Upper lobe of right lung (tissue), 1 donor: ENCODE data around the gene PDAP1. TPM values are rescaled to one million over a fixed set of nuclear protein-coding genes. Genes with fewer than 3 reads are reported as not detected.

ENCODE experiments used
- ATAC-seq: fragments of 200-7000 bp; cut with Tn5 transposase; one replicate; pipeline ENCODE4 v1.9.1; 2020; ENCODE audit warnings: mild to moderate bottlenecking, moderate library complexity
- DNase-seq: peaks from one replicate; pipeline ENCODE4 v3.0.0-alpha.2; 2020
- H3K27ac ChIP-seq: fragments of 200-600 bp; one replicate; pipeline ENCODE4 v1.8.0; 2022
- H3K27me3 ChIP-seq: fragments of 200-600 bp; one replicate; pipeline ENCODE4 v1.8.0; 2022; ENCODE audit warnings: mild to moderate bottlenecking
- H3K36me3 ChIP-seq: fragments of 200-600 bp; one replicate; pipeline ENCODE4 v1.8.0; 2022
- H3K4me1 ChIP-seq: fragments of 200-600 bp; one replicate; pipeline ENCODE4 v1.8.0; 2022
- H3K4me3 ChIP-seq: fragments of 200-600 bp; one replicate; pipeline ENCODE4 v1.8.0; 2022; ENCODE audit warnings: mild to moderate bottlenecking
- H3K9me3 ChIP-seq: fragments of 200-600 bp; one replicate; pipeline ENCODE4 v1.8.0; 2022
- intact Hi-C: fragments of 100-400 bp; cut with DNase I; formaldehyde crosslinking; loops from one replicate; pipeline ENCODE4 v1.11.0; 2022
- total RNA-seq: library from RNA; stranded (reverse); fragmentation: NEBNext Ultra II Directional; extraction: Animal tissue kit (Norgen Biotek cat#: 25700); gene quantifications from one replicate; pipeline ENCODE4 v1.2.1, GENCODE V29; 2021
- TF ChIP-seq, protein P1 (sequence below): fragments of 200-600 bp; IDR thresholded peaks from one replicate; pipeline ENCODE4 v1.8.0; 2022; ENCODE audit warnings: antibody characterized with exemption
- donor health status: DM: no; HTN: yes; CAD: no; lungs with severe emphysema.

The PDAP1 gene
- total RNA-seq, 1 donor from 2014 or later = 76.4 TPM

DNA sequence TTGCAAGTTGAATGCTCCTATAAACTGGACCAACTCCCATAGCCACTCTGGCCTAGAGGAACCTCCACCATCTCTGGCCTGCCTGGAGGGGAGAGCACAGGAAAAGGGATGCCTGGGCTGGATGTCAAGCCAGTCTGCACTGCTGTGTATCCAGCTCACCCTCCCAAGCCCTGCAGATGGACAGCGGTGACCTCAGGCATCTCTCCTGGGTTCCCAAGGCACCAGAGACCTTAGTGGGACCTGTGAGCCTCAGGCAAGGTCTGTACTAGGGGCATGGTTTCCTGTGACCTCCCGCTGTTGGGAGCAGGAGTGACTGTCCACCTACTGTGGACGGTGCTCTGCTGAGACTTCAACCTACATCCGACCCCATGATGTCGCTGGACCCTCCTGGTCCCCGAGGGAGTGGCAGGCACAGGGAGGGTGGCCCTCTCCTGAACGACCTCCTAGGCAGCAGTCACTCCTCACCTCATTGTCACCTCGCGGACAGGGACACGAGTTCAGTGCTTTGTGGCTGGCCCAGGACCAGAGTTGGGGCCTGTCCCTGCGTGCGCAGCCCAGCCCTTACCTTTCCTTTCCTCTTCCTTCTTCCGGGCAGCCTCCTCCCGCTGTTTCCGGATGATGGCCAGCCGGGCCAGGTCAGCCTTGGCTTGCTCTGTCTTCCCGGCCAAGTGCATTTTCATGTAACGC is 11.0 kb downstream of the PDAP1 start:
- H3K4me3 ChIP-seq = no peak overlapping the region
- intact Hi-C loops = no loop called here
- H3K4me1 ChIP-seq = peaks cover 13% of the 10 kb centered on the region
- TF ChIP-seq, protein P1, sequence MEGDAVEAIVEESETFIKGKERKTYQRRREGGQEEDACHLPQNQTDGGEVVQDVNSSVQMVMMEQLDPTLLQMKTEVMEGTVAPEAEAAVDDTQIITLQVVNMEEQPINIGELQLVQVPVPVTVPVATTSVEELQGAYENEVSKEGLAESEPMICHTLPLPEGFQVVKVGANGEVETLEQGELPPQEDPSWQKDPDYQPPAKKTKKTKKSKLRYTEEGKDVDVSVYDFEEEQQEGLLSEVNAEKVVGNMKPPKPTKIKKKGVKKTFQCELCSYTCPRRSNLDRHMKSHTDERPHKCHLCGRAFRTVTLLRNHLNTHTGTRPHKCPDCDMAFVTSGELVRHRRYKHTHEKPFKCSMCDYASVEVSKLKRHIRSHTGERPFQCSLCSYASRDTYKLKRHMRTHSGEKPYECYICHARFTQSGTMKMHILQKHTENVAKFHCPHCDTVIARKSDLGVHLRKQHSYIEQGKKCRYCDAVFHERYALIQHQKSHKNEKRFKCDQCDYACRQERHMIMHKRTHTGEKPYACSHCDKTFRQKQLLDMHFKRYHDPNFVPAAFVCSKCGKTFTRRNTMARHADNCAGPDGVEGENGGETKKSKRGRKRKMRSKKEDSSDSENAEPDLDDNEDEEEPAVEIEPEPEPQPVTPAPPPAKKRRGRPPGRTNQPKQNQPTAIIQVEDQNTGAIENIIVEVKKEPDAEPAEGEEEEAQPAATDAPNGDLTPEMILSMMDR = no peak
- no peaks in the 10 kb centered on the region for H3K27me3 ChIP-seq
- no peak overlapping the region for H3K27ac ChIP-seq
- H3K36me3 ChIP-seq = peaks cover 86% of the 10 kb centered on the region
- ATAC-seq (no peak), DNase-seq (no peak)
- H3K9me3 ChIP-seq = no peaks in the 10 kb centered on the region

DNA sequence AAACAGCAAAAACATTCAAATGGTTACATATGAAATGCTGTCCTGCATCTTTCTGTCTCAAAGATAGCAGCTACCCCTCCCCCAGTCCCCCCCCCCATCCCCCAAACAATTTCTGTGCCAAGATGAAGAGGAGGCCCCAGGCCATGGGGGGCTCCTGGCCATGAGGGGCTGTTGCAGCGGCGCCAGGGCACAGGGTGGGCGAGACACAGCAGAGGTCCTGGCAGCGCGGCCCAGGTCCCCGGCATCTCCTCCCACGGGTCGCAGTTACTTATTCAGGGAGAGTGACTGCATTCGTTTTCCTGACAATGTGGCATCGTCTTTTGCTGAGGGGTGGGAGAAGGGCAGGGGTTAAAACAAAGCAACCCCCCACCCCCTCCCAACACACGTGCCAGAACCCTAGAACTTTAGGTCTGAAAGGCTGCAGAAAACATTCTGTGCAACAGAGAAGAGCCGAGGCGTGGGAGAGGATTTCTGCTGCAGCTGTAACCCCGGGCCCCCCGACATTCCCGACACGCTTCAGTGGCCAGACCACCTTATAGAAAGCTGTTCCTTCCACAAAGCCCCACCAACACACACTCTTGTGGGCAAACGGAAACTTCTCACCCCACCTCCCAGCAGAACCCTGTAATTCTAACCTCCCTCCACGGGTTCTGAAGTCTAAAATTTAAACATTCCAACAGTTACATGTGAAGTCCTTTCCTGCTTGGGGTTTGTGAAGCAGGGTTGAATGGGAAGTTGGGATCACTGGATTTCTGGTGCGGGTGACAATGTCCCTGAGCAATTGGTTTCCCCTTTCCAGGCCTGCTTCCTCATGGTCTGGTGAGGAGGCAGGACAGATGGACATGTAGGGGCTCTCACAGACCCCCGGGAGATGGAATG is 11.7 kb downstream of the PDAP1 start:
- TF ChIP-seq, protein P1 = no peak
- no peaks in the 10 kb centered on the region for H3K27me3 ChIP-seq
- H3K4me3 ChIP-seq = no peak overlapping the region
- peaks cover 18% of the 10 kb centered on the region for H3K4me1 ChIP-seq
- ATAC-seq (no peak), DNase-seq (no peak)
- H3K9me3 ChIP-seq = no peaks in the 10 kb centered on the region
- intact Hi-C loops = no loop called here
- peaks cover 87% of the 10 kb centered on the region for H3K36me3 ChIP-seq
- no peak overlapping the region for H3K27ac ChIP-seq

DNA sequence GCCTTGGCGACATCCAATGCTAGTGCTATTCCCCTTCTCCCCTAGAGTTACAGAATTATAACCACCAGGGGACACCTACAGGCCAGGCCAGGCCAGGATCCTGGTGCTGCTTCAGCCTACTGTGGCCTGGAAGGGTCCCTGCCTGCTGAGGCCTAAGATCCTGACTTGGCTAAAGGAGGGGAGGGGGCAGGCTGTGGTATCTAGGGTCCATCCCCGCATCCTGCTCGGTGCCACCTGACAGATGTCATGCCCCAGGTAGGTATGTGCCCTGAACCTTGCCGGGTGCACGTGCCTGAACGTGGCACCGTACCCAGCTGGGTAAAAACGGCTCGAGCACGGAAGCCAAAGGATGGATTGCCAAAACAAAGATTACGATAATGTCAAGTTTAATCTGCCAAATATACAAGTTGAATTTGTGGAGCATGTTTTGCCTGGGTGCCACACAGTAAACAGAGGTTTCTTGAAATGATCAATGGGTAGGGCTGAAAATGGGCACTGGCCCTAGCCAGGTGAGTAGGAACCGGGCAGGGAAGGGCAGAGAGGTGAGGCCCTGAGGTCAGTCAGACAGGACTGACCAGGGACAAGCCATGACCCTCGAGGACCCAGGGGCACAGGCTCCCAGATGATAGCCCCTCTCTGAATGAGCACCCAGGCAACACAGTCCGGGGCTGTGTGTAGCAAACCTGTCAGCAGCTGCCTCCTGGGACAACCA is 12.6 kb downstream of the PDAP1 start:
- no peaks in the 10 kb centered on the region for H3K9me3 ChIP-seq
- no peak overlapping the region for H3K4me3 ChIP-seq
- DNase-seq (no peak), ATAC-seq (no peak)
- TF ChIP-seq, protein P1 = no peak
- intact Hi-C loops = no loop called here
- no peak overlapping the region for H3K27ac ChIP-seq
- no peaks in the 10 kb centered on the region for H3K27me3 ChIP-seq
- peaks cover 18% of the 10 kb centered on the region for H3K4me1 ChIP-seq
- H3K36me3 ChIP-seq = peaks cover 89% of the 10 kb centered on the region

DNA sequence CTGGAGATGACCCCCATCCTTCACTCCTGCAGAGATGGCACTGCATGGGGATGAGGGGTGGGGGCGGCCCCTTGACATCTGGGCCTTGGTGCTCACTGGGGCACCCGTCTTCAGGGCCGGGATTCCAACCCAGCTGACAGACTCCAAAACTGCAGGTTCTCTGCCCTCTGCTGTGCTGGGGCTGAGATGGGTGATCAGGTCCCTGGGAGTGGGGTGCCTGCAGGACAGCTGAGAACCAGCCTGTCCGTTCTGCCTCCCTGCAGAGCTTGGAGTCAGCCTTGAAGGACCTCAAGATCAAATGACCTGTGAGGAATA is 14.3 kb downstream of the PDAP1 start:
- Histone ChIP-seq H3K27ac (no peak overlapping the region), H3K36me3 (peaks cover 89% of the 10 kb centered on the region)
- TF ChIP-seq, protein P1 = no peak

DNA sequence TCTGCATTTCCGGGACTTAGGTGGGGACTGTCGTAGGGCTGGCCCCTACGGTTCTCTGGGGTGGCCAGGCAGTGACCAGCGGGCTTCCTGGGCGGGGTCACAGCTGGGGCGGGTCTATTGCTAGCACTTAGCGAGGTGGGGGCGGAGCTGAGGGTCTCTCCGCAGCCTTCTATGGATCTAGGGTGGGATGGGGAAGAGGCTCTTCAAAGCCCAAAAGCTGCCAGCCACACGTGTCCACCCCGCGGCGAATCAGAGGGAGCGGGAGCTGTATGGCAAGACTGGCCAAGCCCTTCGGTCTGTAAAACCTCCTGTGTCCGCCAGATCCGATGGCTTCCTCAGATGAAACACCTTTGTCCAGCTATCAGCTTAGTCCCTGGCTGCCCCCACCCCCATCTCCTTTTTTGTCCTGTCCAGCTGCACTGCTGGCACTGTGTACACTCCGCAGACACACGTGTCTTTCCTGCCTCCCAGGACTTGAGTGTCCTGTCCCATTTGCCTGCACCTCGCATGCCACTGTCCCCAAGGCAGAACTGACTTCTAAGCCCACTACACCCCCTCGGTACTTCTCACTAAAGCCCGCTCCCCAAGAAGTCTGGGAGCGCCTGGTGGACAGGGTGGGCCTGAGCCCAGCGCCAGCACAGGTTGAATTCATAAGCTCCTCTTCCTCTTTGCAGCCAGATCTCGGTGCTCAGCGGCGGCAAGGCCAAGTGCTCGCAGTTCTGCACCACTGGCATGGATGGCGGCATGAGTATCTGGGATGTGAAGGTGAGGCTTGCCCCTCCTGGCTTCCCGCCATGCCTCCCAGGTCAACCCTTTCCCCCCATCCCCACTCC is 14.8 kb downstream of the PDAP1 start:
- H3K27me3 ChIP-seq = no peaks in the 10 kb centered on the region
- ATAC-seq (peak; percentile 48), DNase-seq (no peak)
- TF ChIP-seq, protein P1 = no peak
- peak overlapping the region; percentile 70 for H3K27ac ChIP-seq
- H3K9me3 ChIP-seq = no peaks in the 10 kb centered on the region
- intact Hi-C loops = no loop called here
- peaks cover 89% of the 10 kb centered on the region for H3K36me3 ChIP-seq
- H3K4me1 ChIP-seq = peaks cover 11% of the 10 kb centered on the region
- H3K4me3 ChIP-seq = peak overlapping the region; percentile 50

More for the DNA sequence above, 14.3 kb downstream of the PDAP1 start:
- ATAC-seq (no peak), DNase-seq (no peak)
- H3K9me3 ChIP-seq = no peaks in the 10 kb centered on the region
- H3K4me3 ChIP-seq = no peak overlapping the region
- H3K4me1 ChIP-seq = peaks cover 17% of the 10 kb centered on the region
- intact Hi-C loops = no loop called here
- no peaks in the 10 kb centered on the region for H3K27me3 ChIP-seq
